H1 (cell line): ENCODE data around the gene OST4. TPM values are rescaled to one million over a fixed set of nuclear protein-coding genes. Genes with fewer than 3 reads are reported as not detected.

Experiments
- CTCF ChIA-PET: fragments of 300-600 bp; sonication (Branson Sonifier 250); formaldehyde crosslinking; loops from one replicate; lab custom pipeline; 2021; ENCODE audit not compliant: partially characterized antibody; lab: Charles Lee
- POLR2A ChIA-PET: fragments of 300-600 bp; sonication (Branson Sonifier 250); formaldehyde crosslinking; loops from one replicate; lab custom pipeline; 2021; ENCODE audit warnings: inconsistent platforms; ENCODE audit not compliant: partially characterized antibody; lab: Charles Lee
- DNase-seq, 2 experiments: peaks; one replicate each; pipeline versions ENCODE4 v3.0.0 to v3.0.0-alpha.2; 2010 to 2022; ENCODE audit warnings: low spot score in 2 of 2, low read depth in 1 of 2, mixed read lengths in 1 of 2
- FAIRE-seq: peaks from 2 replicates; lab custom pipeline; 2011; peaks lifted over from hg19 to GRCh38; lab: Jason Lieb, UNC
- H2AFZ ChIP-seq: 2 replicates; pipeline ENCODE4 v1.8.1; 2012; ENCODE audit warnings: low read length, inconsistent platforms
- H2AK5ac ChIP-seq: 2 replicates; pipeline ENCODE4 v1.6.1; 2013; ENCODE audit warnings: low read depth, low read length
- H2BK120ac ChIP-seq: replicated peaks from 2 replicates; pipeline ENCODE3; 2013; ENCODE audit warnings: low read depth, low read length, inconsistent platforms
- H2BK12ac ChIP-seq: 2 replicates; pipeline ENCODE4 v1.6.1; 2013; ENCODE audit warnings: low read depth, low read length
- H2BK15ac ChIP-seq: 2 replicates; pipeline ENCODE4 v1.6.1; 2013; ENCODE audit warnings: low read length
- H2BK20ac ChIP-seq: 2 replicates; pipeline ENCODE4 v1.6.1; 2013; ENCODE audit warnings: low read length
- H2BK5ac ChIP-seq: 2 replicates; pipeline ENCODE4 v1.6.1; 2013; ENCODE audit warnings: low read depth, low read length
- H3K14ac ChIP-seq: 2 replicates; pipeline ENCODE4 v1.6.1; 2013; ENCODE audit warnings: inconsistent platforms; ENCODE audit not compliant: insufficient read length
- H3K18ac ChIP-seq: 2 replicates; pipeline ENCODE4 v1.6.1; 2013; ENCODE audit warnings: low read length; ENCODE audit errors: extremely low read depth
- H3K23ac ChIP-seq: 2 replicates; pipeline ENCODE4 v1.6.1; 2013; ENCODE audit warnings: inconsistent platforms; ENCODE audit not compliant: insufficient read length
- H3K23me2 ChIP-seq: 2 replicates; pipeline ENCODE4 v1.6.1; 2013; ENCODE audit warnings: low read depth, low read length
- H3K27ac ChIP-seq: 2 replicates; pipeline ENCODE4 v1.6.1; 2011; ENCODE audit warnings: low read depth, low read length, inconsistent platforms
- H3K27me3 ChIP-seq, 4 experiments: replicated peaks in 1 of 4; 1 replicate in 1 of 4; 2 replicates in 3 of 4; pipeline versions ENCODE4 v1.6.1 to v1.8.1; 2011 to 2013; ENCODE audit warnings: low read length in 3 of 4, mild to moderate bottlenecking in 3 of 4, inconsistent platforms in 2 of 4, mixed read lengths in 2 of 4, moderate library complexity in 1 of 4; ENCODE audit not compliant: control insufficient read depth in 3 of 4, insufficient read depth in 3 of 4; ENCODE audit errors: extremely low read depth in 1 of 4
- H3K36me3 ChIP-seq, 4 experiments: 2 replicates each; pipeline versions ENCODE4 v1.6.1 to v1.8.1; 2011 to 2013; ENCODE audit warnings: mild to moderate bottlenecking in 4 of 4, low read length in 3 of 4, moderate library complexity in 2 of 4, control low read depth in 1 of 4, inconsistent platforms in 1 of 4; ENCODE audit not compliant: insufficient read depth in 4 of 4, control insufficient read depth in 2 of 4
- H3K4ac ChIP-seq: replicated peaks from 2 replicates; pipeline ENCODE3; 2013; ENCODE audit warnings: low read length, low read depth, mixed read lengths, inconsistent platforms; ENCODE audit not compliant: insufficient read length
- H3K4me1 ChIP-seq, 4 experiments: replicated peaks in 1 of 4; 1 replicate in 1 of 4; 2 replicates in 3 of 4; pipeline versions ENCODE4 v1.6.1 to v1.8.1; 2011 to 2013; ENCODE audit warnings: low read length in 3 of 4, inconsistent platforms in 2 of 4, mixed read lengths in 1 of 4; ENCODE audit not compliant: insufficient read depth in 4 of 4, control insufficient read depth in 3 of 4
- H3K4me2 ChIP-seq, 2 experiments: 2 replicates each; pipeline versions ENCODE4 v1.6.1 to v1.8.1; 2011 to 2013; ENCODE audit warnings: low read depth in 2 of 2, low read length in 2 of 2, control low read depth in 1 of 2, inconsistent platforms in 1 of 2, mild to moderate bottlenecking in 1 of 2; ENCODE audit not compliant: insufficient read depth in 1 of 2
- H3K4me3 ChIP-seq, 4 experiments: fragments of 200-600, 300-600 bp in 1 of 4; sonication (generic), shearing (Covaris generic), sonication (Bioruptor Twin) in 1 of 4; 2 replicates each; pipeline versions ENCODE4 v1.5.1 to v1.8.1; 2011 to 2016; ENCODE audit warnings: low read length in 4 of 4, low read depth in 3 of 4, control low read depth in 2 of 4, inconsistent platforms in 2 of 4, mild to moderate bottlenecking in 2 of 4, mixed read lengths in 1 of 4, moderate library complexity in 1 of 4; ENCODE audit not compliant: insufficient read depth in 2 of 4; ENCODE audit errors: extremely low read depth in 1 of 4
- H3K56ac ChIP-seq: replicated peaks from 2 replicates; pipeline ENCODE3; 2013; ENCODE audit warnings: low read depth, mild to moderate bottlenecking, mixed read lengths, low read length, inconsistent platforms; ENCODE audit not compliant: insufficient read length
- H3K79me1 ChIP-seq: 2 replicates; pipeline ENCODE4 v1.6.1; 2013; ENCODE audit warnings: low read depth, low read length, control low read depth
- H3K79me2 ChIP-seq, 2 experiments: 2 replicates each; pipeline versions ENCODE4 v1.6.1 to v1.8.1; 2012 to 2013; ENCODE audit warnings: low read length in 2 of 2, mild to moderate bottlenecking in 2 of 2, inconsistent platforms in 1 of 2; ENCODE audit not compliant: insufficient read depth in 2 of 2, control insufficient read depth in 1 of 2
- H3K9ac ChIP-seq, 4 experiments: replicated peaks in 1 of 4; 1 replicate in 1 of 4; 2 replicates in 3 of 4; pipeline versions ENCODE4 v1.6.1 to v1.8.1; 2011 to 2013; ENCODE audit warnings: low read depth in 3 of 4, low read length in 3 of 4, control low read depth in 2 of 4, mild to moderate bottlenecking in 2 of 4, moderate library complexity in 2 of 4, inconsistent platforms in 1 of 4; ENCODE audit errors: extremely low read depth in 1 of 4
- H3K9me3 ChIP-seq, 2 experiments: 2 replicates each; pipeline versions ENCODE4 v1.6.1 to v1.8.1; 2012 to 2013; ENCODE audit warnings: mild to moderate bottlenecking in 2 of 2, moderate library complexity in 2 of 2, control low read depth in 1 of 2, inconsistent platforms in 1 of 2, low read depth in 1 of 2, low read length in 1 of 2, mixed read lengths in 1 of 2; ENCODE audit not compliant: insufficient read depth in 2 of 2
- H4K20me1 ChIP-seq, 2 experiments: replicated peaks in 1 of 2; 2 replicates each; pipeline versions ENCODE3 to v1.8.1; 2011 to 2013; ENCODE audit warnings: inconsistent platforms in 2 of 2, low read length in 2 of 2, mild to moderate bottlenecking in 1 of 2; ENCODE audit not compliant: insufficient read depth in 2 of 2, control insufficient read depth in 1 of 2
- H4K5ac ChIP-seq: 2 replicates; pipeline ENCODE4 v1.6.1; 2013; ENCODE audit warnings: low read length, low read depth, mixed read lengths, inconsistent platforms; ENCODE audit not compliant: insufficient read length
- H4K8ac ChIP-seq: 2 replicates; pipeline ENCODE4 v1.8.0; 2013; ENCODE audit warnings: mild to moderate bottlenecking, moderate library complexity, low read length, inconsistent platforms; ENCODE audit not compliant: insufficient read depth; ENCODE audit errors: extremely low read depth
- H4K91ac ChIP-seq: replicated peaks from 2 replicates; pipeline ENCODE3; 2013; ENCODE audit warnings: low read length, mixed read lengths, inconsistent platforms; ENCODE audit not compliant: insufficient read length
- BACH1 ChIP-seq: IDR thresholded peaks from 2 replicates; pipeline ENCODE4 v1.6.1; 2012; ENCODE audit warnings: low read length, improper control_type of control experiment
- CBX5 ChIP-seq: fragments of 300-800, 300-1000 bp; sonication (generic); IDR thresholded peaks from 2 replicates; pipeline ENCODE4 v1.7.1; 2016; ENCODE audit warnings: antibody characterized with exemption, low read length, low read depth
- CEBPB ChIP-seq: IDR thresholded peaks from 2 replicates; pipeline ENCODE4 v1.6.1; 2012; ENCODE audit warnings: low read depth, low read length
- E2F6 ChIP-seq: IDR thresholded peaks from 2 replicates; pipeline ENCODE4 v1.6.1; 2012; ENCODE audit warnings: inconsistent platforms
- EZH2 ChIP-seq: fragments of 200-600 bp; sonication (generic); IDR thresholded peaks from 2 replicates; pipeline ENCODE4 v1.7.1; 2012; ENCODE audit warnings: low read depth, mild to moderate bottlenecking, moderate library complexity, low read length, inconsistent platforms; ENCODE audit not compliant: severe bottlenecking
- HDAC6 ChIP-seq: IDR thresholded peaks from one replicate; pipeline ENCODE4 v1.7.1; 2012; ENCODE audit warnings: low read depth, mild to moderate bottlenecking, inconsistent platforms, low read length, moderate library complexity
- KDM1A ChIP-seq: fragments of 200-600, 300-600 bp; sonication (generic); IDR thresholded peaks from 2 replicates; pipeline ENCODE4 v1.7.1; 2016; ENCODE audit warnings: mild to moderate bottlenecking, low read length, borderline replicate concordance
- KDM5A ChIP-seq: fragments of 200-600 bp; IDR thresholded peaks from 2 replicates; pipeline ENCODE4 v1.7.1; 2012; ENCODE audit warnings: mild to moderate bottlenecking, low read length, inconsistent platforms, mixed read lengths
- NANOG ChIP-seq: IDR thresholded peaks from 2 replicates; pipeline ENCODE4 v1.6.1; 2011; ENCODE audit warnings: low read length, low read depth, mild to moderate bottlenecking, inconsistent platforms; ENCODE audit not compliant: insufficient read depth, poor library complexity, severe bottlenecking
- SAP30 ChIP-seq: fragments of 300-600 bp; sonication (generic); IDR thresholded peaks from 2 replicates; pipeline ENCODE4 v1.7.1; 2012; ENCODE audit warnings: low read length, moderate library complexity, mild to moderate bottlenecking, inconsistent platforms; ENCODE audit not compliant: insufficient read depth, insufficient replicate concordance
- SIX5 ChIP-seq: IDR thresholded peaks from 2 replicates; pipeline ENCODE4 v1.6.1; 2011; ENCODE audit warnings: mild to moderate bottlenecking, low read depth, low read length
- SP1 ChIP-seq: IDR thresholded peaks from 2 replicates; pipeline ENCODE4 v1.6.1; 2011; ENCODE audit warnings: low read depth, low read length
- YY1 ChIP-seq: IDR thresholded peaks from 2 replicates; pipeline ENCODE4 v1.6.1; 2011; ENCODE audit warnings: low read depth, mild to moderate bottlenecking, low read length
- ZNF274 ChIP-seq: IDR thresholded peaks from 2 replicates; pipeline ENCODE4 v1.7.0; 2012; ENCODE audit warnings: low read length, borderline replicate concordance; ENCODE audit errors: extremely low read depth
- WGBS, 2 experiments: shearing (Covaris generic) in 1 of 2; methylation state at CpG; one replicate each; pipeline versions ENCODE4 v1.1.6 to v1.1.7; 2013 to 2015; ENCODE audit warnings: low lambda C conversion rate in 2 of 2, mixed read lengths in 2 of 2, inconsistent platforms in 1 of 2, low coverage in 1 of 2, missing lambda C conversion rate in 1 of 2; ENCODE audit not compliant: insufficient replicate concordance in 2 of 2, insufficient coverage in 1 of 2, insufficient read length in 1 of 2; ENCODE audit errors: extremely low coverage in 1 of 2, missing lambda C conversion rate in 1 of 2; 5-methylcytosine and 5-hydroxymethylcytosine counted together
- polyA plus RNA-seq, 7 experiments: library from polyadenylated mRNA; depleted of rRNA in 3 of 7; stranded (reverse) in 5 of 7; unstranded in 2 of 7; fragments of >200 nt in 5 of 7; fragments of 200-250 nt in 2 of 7; gene quantifications; 1 replicate in 5 of 7; 2 replicates in 1 of 7; 4 replicates in 1 of 7; pipeline versions ENCODE4 v1.2.1 to v1.2.3, GENCODE V29; 2011 to 2013; ENCODE audit warnings: missing spikeins in 2 of 7, mixed read lengths in 2 of 7
- total RNA-seq: library from RNA; stranded (reverse); fragmentation: NEBNext Ultra II Directional; extraction: Animal tissue kit (Norgen Biotek cat#: 25700); gene quantifications from 2 replicates; pipeline ENCODE4 v1.2.1, GENCODE V29; 2021

The OST4 gene
- total and polyA plus RNA-seq, 2 of the 8 experiments (the other 6 are each of a cell fraction or from before 2014, with no cell fraction given), result 225 to 865 TPM

- Histone ChIP-seq H3K27me3 (no peaks in the 10 kb centered on the region; a peak in 1 of 7 replicates), H2AFZ (no peak overlapping the region), H4K91ac (no peak overlapping the region), H2BK20ac (no peak overlapping the region), H3K9ac (no peak overlapping the region), H3K79me1 (no peaks in the 10 kb centered on the region), H4K20me1 (no peaks in the 10 kb centered on the region), H2BK5ac (no peak overlapping the region), H3K4me1 (no peaks in the 10 kb centered on the region; a peak in 1 of 7 replicates), H2BK120ac (no peak overlapping the region), H3K4ac (no peak overlapping the region), H4K5ac (no peak overlapping the region), H3K79me2 (no peaks in the 10 kb centered on the region), H3K18ac (no peak overlapping the region), H3K4me3 (no peak overlapping the region), H3K27ac (no peak overlapping the region), H3K23ac (no peak overlapping the region), H3K56ac (no peak overlapping the region), H2BK15ac (no peak overlapping the region), H3K36me3 (no peaks in the 10 kb centered on the region), H3K23me2 (no peaks in the 10 kb centered on the region), H3K14ac (no peak overlapping the region), H3K9me3 (no peaks in the 10 kb centered on the region), H2BK12ac (no peak overlapping the region), H3K4me2 (no peak overlapping the region), H2AK5ac (no peak overlapping the region), H4K8ac (no peak overlapping the region)
- CTCF ChIA-PET, result interaction anchor here (0.6 to 9.5 kb wide), 9 partner anchors 8 to 177 kb away, joined by 3 to 120 read pairs (median 5); partner anchors contain the start of gene KHK
- 94% methylated on average over 2 of the region's 2 CpGs; no CpG with 5 or more reads in 1 of the 2 experiments for WGBS, 2 experiments
- DNase-seq (no peak), FAIRE-seq (no peak)
- POLR2A ChIA-PET, result interaction anchor here (1.7 kb wide), 1 partner anchor 25 kb away, joined by 4 read pairs; no protein-coding TSS in a partner anchor
- TF ChIP-seq E2F6 (no peak), EZH2 (no peak), KDM1A (no peak), BACH1 (no peak), NANOG (no peak), SAP30 (no peak), HDAC6 (no peak), YY1 (no peak), KDM5A (no peak), ZNF274 (no peak), CEBPB (no peak), SIX5 (no peak), CBX5 (no peak), SP1 (no peak)
These were observed 36.8 kb upstream of the OST4 start for GRCh38 chr2:27108221-27108620.
